ENCODE measurements around the gene ZNF385B. TPM values are rescaled to one million over a fixed set of nuclear protein-coding genes. Genes with fewer than 3 reads are reported as not detected.

Gene ZNF385B
- total RNA-seq, 1 donor from 2014 or later, result 35.8 TPM

- no peaks in the 10 kb centered on the region for H3K9me3 Mint-ChIP-seq
- peak overlapping the region; percentile 91 for H3K27ac Mint-ChIP-seq
- no peak overlapping the region for H3K4me3 ChIP-seq
Observed at GRCh38 chr2:179646862-179647587, 214.4 kb downstream of the ZNF385B start.

GRCh38 chr2:179646173-179646769 lies 215.1 kb downstream of the ZNF385B start:
- H3K4me3 ChIP-seq, result no peak overlapping the region
- DNase-seq (ENCODE audit: low spot score), result no peak
- no peaks in the 10 kb centered on the region for H3K9me3 ChIP-seq (ENCODE audit: low read depth)
- no peaks in the 10 kb centered on the region for H4K20me1 ChIP-seq (ENCODE audit: low read depth)
- H3K9me3 Mint-ChIP-seq, result no peaks in the 10 kb centered on the region
- H2AFZ ChIP-seq (replicated peaks), result no peak overlapping the region
- H3K79me2 ChIP-seq (ENCODE audit: low read depth), result no peaks in the 10 kb centered on the region
- peaks cover 12% of the 10 kb centered on the region for H3K4me1 Mint-ChIP-seq
- H3K4me3 Mint-ChIP-seq, result no peak overlapping the region
- TF ChIP-seq EZH2 (IDR thresholded peaks at IDR 0.05), result no peak
- no peak for TF ChIP-seq EZH2phosphoT487 (IDR thresholded peaks at IDR 0.05)
- no peak for TF ChIP-seq CTCF (IDR thresholded peaks at IDR 0.05)
- H3K36me3 Mint-ChIP-seq, result no peaks in the 10 kb centered on the region
- no peaks in the 10 kb centered on the region for H3K36me3 ChIP-seq
- H3K27me3 ChIP-seq, result no peaks in the 10 kb centered on the region
- H3F3A ChIP-seq (ENCODE audit: low read depth), result no peaks in the 10 kb centered on the region
- H3K27me3 Mint-ChIP-seq (ENCODE audit: insufficient read depth, low read depth), result no peaks in the 10 kb centered on the region
- no peak overlapping the region for H3K27ac ChIP-seq
- H3K9ac ChIP-seq, result no peak overlapping the region
- peaks cover 20% of the 10 kb centered on the region for H3K4me1 ChIP-seq
- H3K4me2 ChIP-seq, result no peak overlapping the region
- H3K27ac Mint-ChIP-seq, result no peak overlapping the region

More at GRCh38 chr2:179646862-179647587, 214.4 kb downstream of the ZNF385B start:
- no peak overlapping the region for H3K4me3 Mint-ChIP-seq
- no peak overlapping the region for H3K9ac ChIP-seq
- H2AFZ ChIP-seq (replicated peaks), result no peak overlapping the region
- no peaks in the 10 kb centered on the region for H3K9me3 ChIP-seq (ENCODE audit: low read depth)
- H3F3A ChIP-seq (ENCODE audit: low read depth), result no peaks in the 10 kb centered on the region
- TF ChIP-seq CTCF (IDR thresholded peaks at IDR 0.05) (no peak), EZH2 (IDR thresholded peaks at IDR 0.05) (no peak), EZH2phosphoT487 (IDR thresholded peaks at IDR 0.05) (no peak)
- no peak overlapping the region for H3K4me2 ChIP-seq
- H3K27me3 ChIP-seq, result no peaks in the 10 kb centered on the region
- H3K4me1 Mint-ChIP-seq, result peaks cover 12% of the 10 kb centered on the region
- no peaks in the 10 kb centered on the region for H4K20me1 ChIP-seq (ENCODE audit: low read depth)
- no peaks in the 10 kb centered on the region for H3K27me3 Mint-ChIP-seq (ENCODE audit: insufficient read depth, low read depth)
- no peaks in the 10 kb centered on the region for H3K36me3 ChIP-seq
- H3K36me3 Mint-ChIP-seq, result no peaks in the 10 kb centered on the region
- DNase-seq (ENCODE audit: low spot score), result no peak
- H3K79me2 ChIP-seq (ENCODE audit: low read depth), result no peaks in the 10 kb centered on the region
- peaks cover 20% of the 10 kb centered on the region for H3K4me1 ChIP-seq
- no peak overlapping the region for H3K27ac ChIP-seq

- no peak overlapping the region for H3K27ac Mint-ChIP-seq
- Histone ChIP-seq H3K4me3 (no peak overlapping the region), H3F3A (ENCODE audit: low read depth) (no peaks in the 10 kb centered on the region), H3K27ac (no peak overlapping the region), H3K4me2 (no peak overlapping the region), H4K20me1 (ENCODE audit: low read depth) (no peaks in the 10 kb centered on the region), H3K79me2 (ENCODE audit: low read depth) (no peaks in the 10 kb centered on the region), H3K36me3 (no peaks in the 10 kb centered on the region), H3K9ac (no peak overlapping the region), H2AFZ (replicated peaks) (no peak overlapping the region), H3K9me3 (ENCODE audit: low read depth) (no peaks in the 10 kb centered on the region), H3K27me3 (no peaks in the 10 kb centered on the region), H3K4me1 (peaks cover 20% of the 10 kb centered on the region)
- H3K4me3 Mint-ChIP-seq, result no peak overlapping the region
- H3K36me3 Mint-ChIP-seq, result no peaks in the 10 kb centered on the region
- H3K27me3 Mint-ChIP-seq (ENCODE audit: insufficient read depth, low read depth), result no peaks in the 10 kb centered on the region
- no peaks in the 10 kb centered on the region for H3K9me3 Mint-ChIP-seq
- H3K4me1 Mint-ChIP-seq, result peaks cover 12% of the 10 kb centered on the region
- TF ChIP-seq CTCF (IDR thresholded peaks at IDR 0.05) (no peak), EZH2 (IDR thresholded peaks at IDR 0.05) (no peak), EZH2phosphoT487 (IDR thresholded peaks at IDR 0.05) (no peak)
- DNase-seq (ENCODE audit: low spot score), result no peak
Observed at GRCh38 chr2:179645047-179645446, 216.4 kb downstream of the ZNF385B start.

Data from neural progenitor cell (in vitro differentiated cells).